Esophagus squamous epithelium (tissue), 4 donors: ENCODE data around the gene MYT1.

Source experiments
- POLR2A ChIP-seq, 4 donors: fragments of 450-650 bp; IDR thresholded peaks; one replicate each; pipeline ENCODE4 v1.6.1; 2017; ENCODE audit warnings: antibody characterized with exemption in 4 of 4, mild to moderate bottlenecking in 4 of 4, moderate library complexity in 3 of 4
- TF ChIP-seq, protein P1 (sequence below), 6 experiments: fragments of 450-650 bp in 4 of 6; fragments of 200-600 bp in 2 of 6; sonication (generic) in 2 of 6; IDR thresholded peaks; one replicate each; pipeline ENCODE4 v1.5.1; 2016 to 2019; ENCODE audit warnings: antibody characterized with exemption in 6 of 6, mild to moderate bottlenecking in 4 of 6, moderate library complexity in 4 of 6

DNA sequence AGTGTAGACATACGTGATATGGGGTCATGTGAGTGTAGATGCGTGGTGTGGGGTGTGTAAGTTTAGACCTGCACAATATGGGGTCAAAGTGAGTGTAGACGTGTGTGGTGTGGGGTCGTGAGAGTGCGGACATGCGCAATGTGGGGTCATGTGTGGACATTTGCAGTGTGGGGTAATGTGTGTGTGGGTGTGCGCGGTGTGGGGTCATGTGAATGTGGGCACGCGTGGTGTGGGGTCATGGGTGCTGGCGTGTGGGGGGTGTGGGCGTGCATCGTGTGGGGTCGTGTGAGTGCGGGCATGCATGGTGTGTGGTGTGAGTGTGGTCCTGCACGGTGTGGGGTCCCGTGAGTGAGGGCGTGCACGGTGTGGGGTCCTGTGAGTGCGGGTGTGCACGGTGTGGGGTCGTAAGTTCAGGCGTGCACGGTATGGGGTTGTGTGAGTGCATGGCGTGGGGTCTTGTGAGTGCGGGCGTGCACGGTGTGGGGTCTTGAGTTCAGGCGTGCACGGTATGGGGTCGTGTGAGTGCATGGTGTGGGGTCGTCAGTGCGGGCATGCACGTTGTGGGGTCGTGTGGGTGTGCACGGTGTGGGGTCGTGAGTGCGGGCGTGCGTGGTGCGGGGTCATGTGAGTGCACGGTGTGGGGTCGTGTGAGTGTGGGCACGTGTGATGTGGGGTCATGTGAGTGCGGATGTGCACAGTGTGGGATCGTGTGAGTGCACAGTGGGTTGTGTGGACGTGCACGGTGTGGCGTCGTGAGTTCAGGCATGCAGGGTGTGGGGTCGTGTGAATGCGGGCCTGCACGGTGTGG lies 105.6 kb downstream of the MYT1 start:
- TF ChIP-seq, protein P1, sequence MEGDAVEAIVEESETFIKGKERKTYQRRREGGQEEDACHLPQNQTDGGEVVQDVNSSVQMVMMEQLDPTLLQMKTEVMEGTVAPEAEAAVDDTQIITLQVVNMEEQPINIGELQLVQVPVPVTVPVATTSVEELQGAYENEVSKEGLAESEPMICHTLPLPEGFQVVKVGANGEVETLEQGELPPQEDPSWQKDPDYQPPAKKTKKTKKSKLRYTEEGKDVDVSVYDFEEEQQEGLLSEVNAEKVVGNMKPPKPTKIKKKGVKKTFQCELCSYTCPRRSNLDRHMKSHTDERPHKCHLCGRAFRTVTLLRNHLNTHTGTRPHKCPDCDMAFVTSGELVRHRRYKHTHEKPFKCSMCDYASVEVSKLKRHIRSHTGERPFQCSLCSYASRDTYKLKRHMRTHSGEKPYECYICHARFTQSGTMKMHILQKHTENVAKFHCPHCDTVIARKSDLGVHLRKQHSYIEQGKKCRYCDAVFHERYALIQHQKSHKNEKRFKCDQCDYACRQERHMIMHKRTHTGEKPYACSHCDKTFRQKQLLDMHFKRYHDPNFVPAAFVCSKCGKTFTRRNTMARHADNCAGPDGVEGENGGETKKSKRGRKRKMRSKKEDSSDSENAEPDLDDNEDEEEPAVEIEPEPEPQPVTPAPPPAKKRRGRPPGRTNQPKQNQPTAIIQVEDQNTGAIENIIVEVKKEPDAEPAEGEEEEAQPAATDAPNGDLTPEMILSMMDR (IDR thresholded peaks at IDR 0.05): no peak
- no peak for TF ChIP-seq POLR2A (IDR thresholded peaks at IDR 0.05)
